ENCODE results near the gene RAPGEF3.
A peak's percentile ranks its signal among the peaks of the same experiment; 100 is the strongest.

Gene RAPGEF3

DNA sequence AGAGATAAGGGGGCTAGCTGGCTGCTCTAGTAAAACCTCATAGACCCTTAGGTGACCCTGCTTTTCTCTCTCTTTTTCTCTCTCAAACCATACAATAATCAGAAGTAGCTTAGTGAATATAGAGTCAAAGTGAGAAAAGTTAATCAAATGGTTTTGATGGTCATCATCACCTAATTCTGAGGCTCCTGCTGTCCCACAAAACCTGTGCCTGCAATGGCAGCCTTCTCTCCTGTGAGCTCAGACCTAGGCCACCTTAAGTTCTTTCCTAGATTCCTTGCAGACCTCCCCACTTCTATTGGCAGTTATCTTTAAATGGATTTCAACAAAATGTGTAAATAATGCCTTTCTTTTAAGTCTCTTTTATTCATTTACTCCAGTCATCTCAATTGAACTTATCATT, 51.3 kb downstream of the RAPGEF3 start:
- H3K27ac ChIP-seq (ENCODE audit: low read length) = no peak overlapping the region
- H3K36me3 ChIP-seq (ENCODE audit: control insufficient read depth in 2 of 2, insufficient read depth in 2 of 2, low read length in 2 of 2) = no peaks in the 10 kb centered on the region
- H3K4me1 ChIP-seq (ENCODE audit: control insufficient read depth, insufficient read depth, low read length) = peaks cover 4% of the 10 kb centered on the region
- no peak overlapping the region for H3K4me3 ChIP-seq (ENCODE audit: low read length in 2 of 2)
- H3K9me3 ChIP-seq (ENCODE audit: control insufficient read depth in 2 of 2, low read length in 2 of 2) = no peaks in the 10 kb centered on the region
- no peaks in the 10 kb centered on the region for H3K27me3 ChIP-seq (ENCODE audit: control insufficient read depth in 1 of 2, insufficient read depth in 2 of 2, low read length in 2 of 2)
- peak overlapping the region in 1 of 2 donors; percentile 18 for H3K9ac ChIP-seq (ENCODE audit: low read length in 2 of 2)

DNA sequence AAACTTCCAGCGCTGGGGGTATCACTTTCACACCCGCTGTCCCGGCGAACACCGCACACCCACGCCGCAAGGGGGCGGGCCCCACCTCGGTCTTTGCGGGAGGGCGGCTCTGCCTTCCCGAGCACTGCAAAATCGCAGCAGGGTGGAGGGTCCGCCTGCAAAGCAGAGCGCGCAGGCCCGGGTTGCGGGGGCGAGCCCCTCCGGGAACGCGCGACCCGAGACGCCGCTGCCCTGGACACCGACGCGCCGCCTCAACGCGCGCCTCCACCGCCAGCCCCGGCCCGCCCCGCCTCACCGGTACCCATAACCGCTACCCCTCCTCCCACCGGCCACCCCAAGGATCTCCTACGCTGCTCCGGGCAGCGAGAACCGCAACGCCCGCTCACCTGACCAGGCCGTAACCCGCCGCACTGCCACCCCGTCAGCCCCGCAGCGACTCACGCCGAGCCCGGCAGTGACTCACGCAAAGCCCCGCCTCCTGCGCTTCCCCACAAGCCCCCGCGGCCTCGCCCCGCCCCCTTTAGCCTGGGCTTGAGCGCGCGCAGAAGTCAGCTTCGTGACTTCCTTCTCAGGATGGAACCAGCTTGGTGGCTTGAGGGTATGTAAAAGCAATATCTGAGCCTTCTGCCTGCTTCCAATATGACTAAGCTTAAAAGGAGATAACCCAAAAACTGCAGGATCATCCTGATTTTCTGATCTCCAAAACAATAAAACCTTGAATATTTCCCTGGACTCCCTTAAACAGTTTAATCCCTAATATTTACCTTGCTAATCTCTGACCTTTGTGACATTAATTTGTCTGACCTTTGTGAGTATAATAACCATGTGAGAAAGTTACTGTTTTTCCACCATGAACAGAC, 52.9 kb downstream of the RAPGEF3 start, which contains the start of gene RPAP3:
RPAP3 (minus strand) TSS at position 465 of the 860 bp plus-strand sequence. CDS start 3,190 bp downstream, outside the sequence.
- Histone ChIP-seq H3K9me3 (ENCODE audit: control insufficient read depth in 2 of 2, low read length in 2 of 2) (no peaks in the 10 kb centered on the region), H3K4me1 (ENCODE audit: control insufficient read depth, insufficient read depth, low read length) (peaks cover 4% of the 10 kb centered on the region), H3K27ac (ENCODE audit: low read length) (peak within 1 kb of the TSS; percentile 56), H3K4me3 (ENCODE audit: low read length in 2 of 2) (peak within 1 kb of the TSS; percentile 73 to 89), H3K27me3 (ENCODE audit: control insufficient read depth in 1 of 2, insufficient read depth in 2 of 2, low read length in 2 of 2) (no peaks in the 10 kb centered on the region), H3K36me3 (ENCODE audit: control insufficient read depth in 2 of 2, insufficient read depth in 2 of 2, low read length in 2 of 2) (peaks cover under 1% of the 10 kb centered on the region in 2 donors), H3K9ac (ENCODE audit: low read length in 2 of 2) (peak within 1 kb of the TSS; percentile 60 to 76)

DNA sequence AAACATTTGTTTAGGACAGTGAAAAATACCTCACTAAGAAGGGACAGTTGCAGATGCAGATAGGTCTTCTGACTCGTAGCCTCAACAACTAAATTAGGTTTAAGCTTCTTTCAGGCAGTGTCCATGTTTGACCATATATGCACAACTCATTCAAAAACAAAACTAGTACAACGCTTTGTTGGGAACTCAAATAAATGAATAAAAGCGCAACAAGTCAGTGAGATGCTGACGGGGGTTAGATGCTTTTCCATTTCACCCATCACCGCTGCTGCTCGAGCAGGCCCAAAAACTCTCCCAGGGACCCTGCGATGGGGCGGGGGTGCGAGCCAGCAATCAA, 53.5 kb downstream of the RAPGEF3 start:
- Histone ChIP-seq H3K27ac (ENCODE audit: low read length) (peak overlapping the region; percentile 56), H3K9me3 (ENCODE audit: control insufficient read depth in 2 of 2, low read length in 2 of 2) (no peaks in the 10 kb centered on the region), H3K9ac (ENCODE audit: low read length in 2 of 2) (peak overlapping the region; percentile 1 to 76), H3K4me3 (ENCODE audit: low read length in 2 of 2) (peak overlapping the region; percentile 73 to 89), H3K36me3 (ENCODE audit: control insufficient read depth in 2 of 2, insufficient read depth in 2 of 2, low read length in 2 of 2) (peaks cover 5 to 7% of the 10 kb centered on the region in 2 donors), H3K4me1 (ENCODE audit: control insufficient read depth, insufficient read depth, low read length) (peaks cover 4% of the 10 kb centered on the region), H3K27me3 (ENCODE audit: control insufficient read depth in 1 of 2, insufficient read depth in 2 of 2, low read length in 2 of 2) (no peaks in the 10 kb centered on the region)

DNA sequence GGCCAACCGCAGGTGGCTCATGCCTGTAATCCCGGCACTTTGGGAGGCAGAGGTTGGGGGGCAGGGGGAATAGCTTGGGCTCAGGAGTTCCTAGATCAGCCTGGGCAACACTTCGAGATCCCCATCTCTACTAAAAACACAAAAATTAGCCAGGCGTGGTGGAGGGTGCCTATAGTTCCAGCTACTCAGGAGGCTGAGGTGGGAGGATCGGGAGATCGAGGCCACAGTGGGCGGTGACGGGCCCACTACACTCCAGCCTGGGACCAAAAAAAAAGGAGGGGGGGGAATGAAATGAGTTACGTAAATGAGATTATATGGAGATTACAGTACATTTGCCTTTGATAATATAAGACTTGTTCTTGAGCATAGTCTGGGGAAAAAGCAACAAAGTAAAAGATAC, 54.0 kb downstream of the RAPGEF3 start:
- peaks cover 5 to 7% of the 10 kb centered on the region in 2 donors for H3K36me3 ChIP-seq (ENCODE audit: control insufficient read depth in 2 of 2, insufficient read depth in 2 of 2, low read length in 2 of 2)
- peak overlapping the region; percentile 1 to 76 for H3K9ac ChIP-seq (ENCODE audit: low read length in 2 of 2)
- H3K4me3 ChIP-seq (ENCODE audit: low read length in 2 of 2) = peak overlapping the region; percentile 73 to 89
- H3K4me1 ChIP-seq (ENCODE audit: control insufficient read depth, insufficient read depth, low read length) = peaks cover 4% of the 10 kb centered on the region
- H3K27me3 ChIP-seq (ENCODE audit: control insufficient read depth in 1 of 2, insufficient read depth in 2 of 2, low read length in 2 of 2) = no peaks in the 10 kb centered on the region
- no peak overlapping the region for H3K27ac ChIP-seq (ENCODE audit: low read length)
- no peaks in the 10 kb centered on the region for H3K9me3 ChIP-seq (ENCODE audit: control insufficient read depth in 2 of 2, low read length in 2 of 2)

DNA sequence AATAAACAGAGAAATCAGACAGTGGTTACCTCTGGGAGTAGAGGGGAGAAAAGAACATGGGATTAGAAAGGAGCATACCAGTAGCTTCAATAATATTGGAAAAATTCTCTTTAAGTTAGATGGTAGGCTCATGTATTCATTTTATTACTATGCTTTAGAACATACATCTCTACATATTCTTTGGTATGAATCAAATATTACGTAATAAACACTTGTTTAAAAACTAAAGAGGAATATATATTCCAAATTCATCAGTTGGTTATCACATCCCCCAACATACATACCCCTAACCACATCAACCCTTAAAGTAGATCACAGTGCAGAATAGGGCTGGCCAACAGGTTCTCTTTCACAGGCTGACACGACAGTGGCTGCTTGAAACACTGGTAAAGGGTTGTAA, 58.4 kb downstream of the RAPGEF3 start:
- H3K4me1 ChIP-seq (ENCODE audit: control insufficient read depth, insufficient read depth, low read length) = no peaks in the 10 kb centered on the region
- H3K27ac ChIP-seq (ENCODE audit: low read length) = no peak overlapping the region
- no peaks in the 10 kb centered on the region for H3K9me3 ChIP-seq (ENCODE audit: control insufficient read depth in 2 of 2, low read length in 2 of 2)
- no peaks in the 10 kb centered on the region for H3K27me3 ChIP-seq (ENCODE audit: control insufficient read depth in 1 of 2, insufficient read depth in 2 of 2, low read length in 2 of 2)
- H3K9ac ChIP-seq (ENCODE audit: low read length in 2 of 2) = no peak overlapping the region
- no peak overlapping the region for H3K4me3 ChIP-seq (ENCODE audit: low read length in 2 of 2)
- peaks cover 7 to 11% of the 10 kb centered on the region in 2 donors for H3K36me3 ChIP-seq (ENCODE audit: control insufficient read depth in 2 of 2, insufficient read depth in 2 of 2, low read length in 2 of 2)

DNA sequence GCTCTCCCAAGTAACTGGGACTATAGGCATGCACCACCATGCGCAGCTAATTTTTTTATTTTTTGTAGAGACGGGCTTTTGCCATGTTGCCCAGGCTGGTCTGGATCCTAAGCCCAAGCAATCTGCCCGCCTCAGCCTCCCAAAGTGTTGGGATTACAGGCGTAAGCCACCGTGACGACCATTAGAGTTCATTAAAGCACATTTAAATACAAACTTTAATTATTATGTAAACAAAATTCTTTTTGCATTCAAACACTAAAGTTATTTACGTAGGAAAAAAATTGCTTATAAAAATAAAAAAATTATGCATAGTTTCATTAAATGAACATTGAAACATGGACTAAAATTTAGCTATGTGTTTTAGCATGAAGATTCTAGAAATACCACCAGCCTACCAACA, 60.0 kb downstream of the RAPGEF3 start:
- Histone ChIP-seq H3K36me3 (ENCODE audit: control insufficient read depth in 2 of 2, insufficient read depth in 2 of 2, low read length in 2 of 2) (peaks cover 7 to 14% of the 10 kb centered on the region in 2 donors), H3K9ac (ENCODE audit: low read length in 2 of 2) (no peak overlapping the region), H3K4me3 (ENCODE audit: low read length in 2 of 2) (no peak overlapping the region), H3K4me1 (ENCODE audit: control insufficient read depth, insufficient read depth, low read length) (no peaks in the 10 kb centered on the region), H3K27me3 (ENCODE audit: control insufficient read depth in 1 of 2, insufficient read depth in 2 of 2, low read length in 2 of 2) (no peaks in the 10 kb centered on the region), H3K27ac (ENCODE audit: low read length) (no peak overlapping the region), H3K9me3 (ENCODE audit: control insufficient read depth in 2 of 2, low read length in 2 of 2) (no peaks in the 10 kb centered on the region)

DNA sequence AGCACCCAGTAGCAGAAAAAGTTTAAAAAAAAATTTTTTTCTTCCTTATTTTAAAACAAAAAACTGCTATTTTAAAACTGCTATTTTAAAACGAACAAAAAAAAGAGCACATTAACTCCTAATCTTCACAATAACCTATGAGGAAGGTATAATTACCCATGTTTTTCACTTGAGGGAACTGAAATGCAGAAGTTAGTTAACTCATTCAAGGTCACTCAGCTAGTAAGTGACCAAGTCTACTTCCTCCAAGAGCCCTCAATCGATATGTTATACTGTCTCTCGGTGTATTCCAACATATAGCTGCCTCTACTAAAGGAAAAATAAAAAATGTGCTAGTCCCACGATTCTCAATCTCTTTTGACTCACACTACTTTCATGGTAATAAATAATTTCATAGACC, 60.6 kb downstream of the RAPGEF3 start:
- H3K9me3 ChIP-seq (ENCODE audit: control insufficient read depth in 2 of 2, low read length in 2 of 2) = no peaks in the 10 kb centered on the region
- no peak overlapping the region for H3K27ac ChIP-seq (ENCODE audit: low read length)
- H3K4me3 ChIP-seq (ENCODE audit: low read length in 2 of 2) = no peak overlapping the region
- H3K27me3 ChIP-seq (ENCODE audit: control insufficient read depth in 1 of 2, insufficient read depth in 2 of 2, low read length in 2 of 2) = no peaks in the 10 kb centered on the region
- no peak overlapping the region for H3K9ac ChIP-seq (ENCODE audit: low read length in 2 of 2)
- H3K4me1 ChIP-seq (ENCODE audit: control insufficient read depth, insufficient read depth, low read length) = no peaks in the 10 kb centered on the region
- peaks cover 9 to 14% of the 10 kb centered on the region in 2 donors for H3K36me3 ChIP-seq (ENCODE audit: control insufficient read depth in 2 of 2, insufficient read depth in 2 of 2, low read length in 2 of 2)

DNA sequence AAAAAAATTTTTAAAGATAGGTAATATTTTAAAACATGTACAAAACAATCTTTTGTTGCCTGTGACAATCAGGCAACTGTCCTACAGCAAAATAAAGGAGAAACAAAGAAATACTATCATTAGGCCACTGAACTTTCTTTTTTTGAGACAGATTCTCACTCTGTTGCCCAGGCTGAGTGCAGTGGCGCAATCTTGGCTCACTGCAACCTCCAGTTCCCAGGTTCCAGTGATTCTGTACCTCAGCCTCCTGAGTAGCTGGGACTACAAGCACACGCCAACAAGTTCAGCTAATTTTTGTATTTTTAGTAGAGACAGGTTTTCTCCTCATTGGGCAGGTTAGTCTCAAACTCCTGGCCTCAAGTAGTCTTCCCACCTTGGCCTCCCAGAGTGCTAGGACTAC, 69.5 kb downstream of the RAPGEF3 start:
- Histone ChIP-seq H3K4me1 (ENCODE audit: control insufficient read depth, insufficient read depth, low read length) (no peaks in the 10 kb centered on the region), H3K27ac (ENCODE audit: low read length) (no peak overlapping the region), H3K9me3 (ENCODE audit: control insufficient read depth in 2 of 2, low read length in 2 of 2) (no peaks in the 10 kb centered on the region), H3K4me3 (ENCODE audit: low read length in 2 of 2) (no peak overlapping the region), H3K36me3 (ENCODE audit: control insufficient read depth in 2 of 2, insufficient read depth in 2 of 2, low read length in 2 of 2) (peaks cover 0 to 2% of the 10 kb centered on the region in 2 donors), H3K27me3 (ENCODE audit: control insufficient read depth in 1 of 2, insufficient read depth in 2 of 2, low read length in 2 of 2) (no peaks in the 10 kb centered on the region), H3K9ac (ENCODE audit: low read length in 2 of 2) (no peak overlapping the region)

DNA sequence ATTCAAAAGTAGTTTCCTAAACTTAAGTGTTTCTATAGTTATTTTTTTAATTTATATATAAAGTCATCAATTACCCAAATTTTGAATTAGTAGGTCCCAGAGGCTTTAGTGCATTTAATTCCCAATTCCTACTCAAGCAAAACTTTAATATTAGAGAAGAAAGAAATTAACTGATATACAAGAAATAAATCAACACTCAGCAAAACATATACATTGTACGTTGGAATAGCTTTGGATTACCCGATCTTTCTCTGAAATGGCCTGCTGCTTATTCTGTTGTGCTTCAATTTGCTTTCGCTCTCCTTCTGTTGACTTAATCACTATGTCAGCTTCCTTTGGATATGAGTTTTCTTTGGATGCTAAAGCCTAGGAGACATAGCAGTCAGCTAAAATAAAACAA, 71.0 kb downstream of the RAPGEF3 start:
- H3K4me3 ChIP-seq (ENCODE audit: low read length in 2 of 2) = no peak overlapping the region
- no peaks in the 10 kb centered on the region for H3K27me3 ChIP-seq (ENCODE audit: control insufficient read depth in 1 of 2, insufficient read depth in 2 of 2, low read length in 2 of 2)
- no peaks in the 10 kb centered on the region for H3K4me1 ChIP-seq (ENCODE audit: control insufficient read depth, insufficient read depth, low read length)
- no peak overlapping the region for H3K27ac ChIP-seq (ENCODE audit: low read length)
- no peaks in the 10 kb centered on the region for H3K9me3 ChIP-seq (ENCODE audit: control insufficient read depth in 2 of 2, low read length in 2 of 2)
- H3K36me3 ChIP-seq (ENCODE audit: control insufficient read depth in 2 of 2, insufficient read depth in 2 of 2, low read length in 2 of 2) = no peaks in the 10 kb centered on the region
- H3K9ac ChIP-seq (ENCODE audit: low read length in 2 of 2) = no peak overlapping the region

DNA sequence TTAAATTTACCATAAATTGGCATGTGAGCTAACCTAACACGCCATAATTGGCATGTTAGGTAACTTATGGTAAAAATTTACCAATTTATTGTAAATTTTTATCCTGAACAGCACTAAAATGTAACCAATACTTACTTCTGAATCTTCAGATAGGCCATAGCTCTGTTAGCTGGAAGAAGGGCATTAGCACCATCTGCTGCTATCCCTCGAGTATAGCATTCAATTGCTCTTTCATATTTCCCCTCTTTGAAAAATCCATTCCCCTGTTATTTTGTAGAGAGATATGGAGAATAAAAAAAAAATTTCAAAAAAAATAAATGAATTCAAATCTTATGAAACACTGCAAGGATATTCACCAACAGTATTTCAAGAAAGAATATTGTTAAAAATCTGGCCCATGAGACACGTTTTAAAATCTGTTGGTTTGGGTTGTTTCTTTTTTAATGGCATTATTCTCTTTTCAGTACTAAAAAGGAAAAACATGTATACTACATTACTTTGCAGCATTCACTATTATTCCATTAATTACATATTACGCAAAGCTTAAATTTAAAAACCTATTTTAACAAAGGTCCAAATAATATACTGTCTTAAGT, 71.9 kb downstream of the RAPGEF3 start:
- H3K4me3 ChIP-seq (ENCODE audit: low read length in 2 of 2) = no peak overlapping the region

More for the DNA sequence above, 71.9 kb downstream of the RAPGEF3 start:
- H3K27ac ChIP-seq (ENCODE audit: low read length) = no peak overlapping the region
- no peaks in the 10 kb centered on the region for H3K27me3 ChIP-seq (ENCODE audit: control insufficient read depth in 1 of 2, insufficient read depth in 2 of 2, low read length in 2 of 2)
- peaks cover 0 to 3% of the 10 kb centered on the region in 2 donors for H3K36me3 ChIP-seq (ENCODE audit: control insufficient read depth in 2 of 2, insufficient read depth in 2 of 2, low read length in 2 of 2)
- no peaks in the 10 kb centered on the region for H3K4me1 ChIP-seq (ENCODE audit: control insufficient read depth, insufficient read depth, low read length)
- no peak overlapping the region for H3K9ac ChIP-seq (ENCODE audit: low read length in 2 of 2)
- H3K9me3 ChIP-seq (ENCODE audit: control insufficient read depth in 2 of 2, low read length in 2 of 2) = no peaks in the 10 kb centered on the region
